SU-DHL-6 (cell line): ENCODE measurements around the gene PPP6R2.

Experiments
- H2AFZ ChIP-seq: fragments of 200-600 bp; sonication (generic); 2 replicates; pipeline ENCODE4 v1.6.1; 2014; ENCODE audit warnings: low read depth, mild to moderate bottlenecking, moderate library complexity, mixed read lengths, antibody characterized with exemption, low read length; ENCODE audit not compliant: severe bottlenecking
- H3F3A ChIP-seq: fragments of 200-600 bp; shearing (Covaris generic); 2 replicates; pipeline ENCODE4 v1.6.0; 2016; ENCODE audit warnings: antibody characterized with exemption, mild to moderate bottlenecking; ENCODE audit not compliant: insufficient read depth
- H3K27ac ChIP-seq: fragments of 200-600 bp; sonication (generic); 2 replicates; pipeline ENCODE4 v1.5.1; 2016; ENCODE audit warnings: low read depth, mild to moderate bottlenecking, low read length, moderate library complexity, mixed read lengths
- H3K27me3 ChIP-seq: fragments of 200-600 bp; sonication (generic), shearing (Covaris generic); 2 replicates; pipeline ENCODE4 v1.6.0; 2014; ENCODE audit warnings: mild to moderate bottlenecking, low read length
- H3K36me3 ChIP-seq: fragments of 200-600 bp; sonication (generic); 2 replicates; pipeline ENCODE4 v1.6.1; 2014; ENCODE audit warnings: mild to moderate bottlenecking, low read length, mixed read lengths
- H3K4me2 ChIP-seq: fragments of 300-600, 200-600 bp; shearing (Covaris generic), sonication (generic); 2 replicates; pipeline ENCODE4 v1.6.0; 2014; ENCODE audit warnings: low read length, low read depth, mild to moderate bottlenecking; ENCODE audit not compliant: poor library complexity, severe bottlenecking
- H3K4me3 ChIP-seq: fragments of 200-600 bp; sonication (generic); 2 replicates; pipeline ENCODE4 v1.5.1; 2014; ENCODE audit warnings: antibody characterized with exemption, low read length, mild to moderate bottlenecking, mixed read lengths; ENCODE audit not compliant: insufficient read depth, poor library complexity, severe bottlenecking
- H3K79me2 ChIP-seq: fragments of 200-600 bp; sonication (generic); 2 replicates; pipeline ENCODE4 v1.6.1; 2014; ENCODE audit warnings: mild to moderate bottlenecking, low read length, moderate library complexity; ENCODE audit not compliant: insufficient read depth
- H3K9ac ChIP-seq: fragments of 200-600 bp; sonication (generic); 2 replicates; pipeline ENCODE4 v1.7.0; 2014; ENCODE audit warnings: mild to moderate bottlenecking, low read length
- H3K9me2 ChIP-seq: fragments of 200-600 bp; sonication (generic); replicated peaks from 2 replicates; pipeline ENCODE4 v1.6.1; 2014; ENCODE audit warnings: low read length; ENCODE audit not compliant: insufficient read depth
- H3K9me3 ChIP-seq: fragments of 200-600 bp; sonication (generic); 2 replicates; pipeline ENCODE4 v1.6.1; 2014; ENCODE audit warnings: low read length, mixed read lengths; ENCODE audit not compliant: insufficient read depth
- H4K20me1 ChIP-seq: fragments of 200-600 bp; sonication (generic); 2 replicates; pipeline ENCODE4 v1.6.1; 2014; ENCODE audit warnings: low read depth, mild to moderate bottlenecking, antibody characterized with exemption, low read length, moderate library complexity, mixed read lengths
- CTCF ChIP-seq: fragments of 200-600 bp; sonication (generic); IDR thresholded peaks from one replicate; pipeline ENCODE4 v1.5.1; 2017; ENCODE audit warnings: antibody characterized with exemption, mild to moderate bottlenecking, low read length, moderate library complexity; ENCODE audit not compliant: insufficient read depth, poor library complexity, severe bottlenecking
- EZH2phosphoT487 ChIP-seq: fragments of 200-600 bp; sonication (generic), shearing (Covaris generic); conservative IDR thresholded peaks from 2 replicates; pipeline ENCODE4 v1.6.1; 2018; ENCODE audit warnings: mild to moderate bottlenecking, antibody characterized with exemption, low read length, moderate library complexity, mixed read lengths

PPP6R2 gene

GRCh38 chr22:50459496-50460140, 116.5 kb downstream of the PPP6R2 start:
- TF ChIP-seq CTCF, result no peak
- no peak for TF ChIP-seq EZH2phosphoT487
- H3K36me3 ChIP-seq, result peaks cover 4% of the 10 kb centered on the region; the same call in 1 of the 2 replicates

GRCh38 chr22:50460938-50461337, 117.8 kb downstream of the PPP6R2 start:
- H3K4me2 ChIP-seq, result no peak overlapping the region
- no peaks in the 10 kb centered on the region for H3K27me3 ChIP-seq
- no peaks in the 10 kb centered on the region for H3K9me2 ChIP-seq
- TF ChIP-seq CTCF (no peak), EZH2phosphoT487 (no peak)
- H3K79me2 ChIP-seq, result no peaks in the 10 kb centered on the region
- peaks cover 4% of the 10 kb centered on the region; the same call in 1 of the 2 replicates for H3K36me3 ChIP-seq
- H2AFZ ChIP-seq, result no peak overlapping the region
- no peak overlapping the region for H3K4me3 ChIP-seq
- no peaks in the 10 kb centered on the region for H3F3A ChIP-seq
- no peaks in the 10 kb centered on the region for H3K9me3 ChIP-seq
- no peak overlapping the region for H3K9ac ChIP-seq
- H4K20me1 ChIP-seq, result no peaks in the 10 kb centered on the region
- H3K27ac ChIP-seq, result no peak overlapping the region

More at GRCh38 chr22:50459496-50460140, 116.5 kb downstream of the PPP6R2 start:
- no peak overlapping the region for H3K4me2 ChIP-seq
- no peaks in the 10 kb centered on the region for H3K9me2 ChIP-seq
- H3F3A ChIP-seq, result no peaks in the 10 kb centered on the region
- H3K9me3 ChIP-seq, result no peaks in the 10 kb centered on the region
- H3K79me2 ChIP-seq, result no peaks in the 10 kb centered on the region
- no peak overlapping the region for H3K27ac ChIP-seq
- no peak overlapping the region for H3K9ac ChIP-seq
- H2AFZ ChIP-seq, result no peak overlapping the region
- H4K20me1 ChIP-seq, result no peaks in the 10 kb centered on the region
- H3K4me3 ChIP-seq, result no peak overlapping the region
- no peaks in the 10 kb centered on the region for H3K27me3 ChIP-seq

GRCh38 chr22:50461536-50461935, 118.4 kb downstream of the PPP6R2 start:
- Histone ChIP-seq H3K36me3 (peaks cover 4% of the 10 kb centered on the region; the same call in 1 of the 2 replicates), H3K9ac (no peak overlapping the region), H3K9me2 (no peaks in the 10 kb centered on the region), H3K4me2 (no peak overlapping the region), H3K27ac (no peak overlapping the region), H2AFZ (no peak overlapping the region), H3F3A (no peaks in the 10 kb centered on the region), H3K4me3 (no peak overlapping the region), H3K27me3 (no peaks in the 10 kb centered on the region), H3K9me3 (no peaks in the 10 kb centered on the region), H4K20me1 (no peaks in the 10 kb centered on the region), H3K79me2 (no peaks in the 10 kb centered on the region)
- TF ChIP-seq EZH2phosphoT487, result no peak
- no peak for TF ChIP-seq CTCF
